Stimulated activated CD8-positive, alpha-beta memory T cell treated with anti-CD3 and anti-CD28 coated beads, Interleukin-2, amount 100 ng/mL, for 1 hour (primary cell): ENCODE data around the gene CXorf51B.
"Not testable (repeated sequence)": the region's sequence is repeated elsewhere in the genome, so short reads cannot be mapped to it uniquely, and the experiment has no call there.

ENCODE experiments used
- DNase-seq, 2 donors: peaks; one replicate each; pipeline ENCODE4 v3.0.0-alpha.2; 2020; ENCODE audit warnings: low read depth in 2 of 2

CXorf51B gene

DNA sequence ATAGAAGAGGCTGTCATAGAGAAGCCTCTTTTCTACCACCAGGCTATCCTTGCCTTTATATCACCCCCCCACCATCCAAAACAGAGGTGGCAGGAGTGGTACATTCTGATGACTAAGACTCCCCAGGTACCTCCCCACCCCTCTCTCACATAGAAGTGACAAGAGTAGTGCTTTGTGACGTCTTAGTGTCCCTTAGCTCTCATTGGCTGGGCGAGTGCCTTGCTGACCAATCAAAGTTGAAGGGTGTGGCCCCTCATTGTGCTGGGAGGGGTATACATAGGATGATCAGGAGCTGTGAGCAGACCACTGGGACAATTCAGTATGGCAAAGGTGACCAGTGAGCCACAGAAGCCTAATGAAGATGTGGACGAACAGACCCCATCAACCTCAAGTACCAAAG lies at the start of gene CXorf51B:
Gene CXorf51B, plus strand, starts transcription at position 301 of the 400 bp plus-strand sequence. Its CDS starts 21 bp downstream, at position 322.
- not testable (repeated sequence) for DNase-seq

DNA sequence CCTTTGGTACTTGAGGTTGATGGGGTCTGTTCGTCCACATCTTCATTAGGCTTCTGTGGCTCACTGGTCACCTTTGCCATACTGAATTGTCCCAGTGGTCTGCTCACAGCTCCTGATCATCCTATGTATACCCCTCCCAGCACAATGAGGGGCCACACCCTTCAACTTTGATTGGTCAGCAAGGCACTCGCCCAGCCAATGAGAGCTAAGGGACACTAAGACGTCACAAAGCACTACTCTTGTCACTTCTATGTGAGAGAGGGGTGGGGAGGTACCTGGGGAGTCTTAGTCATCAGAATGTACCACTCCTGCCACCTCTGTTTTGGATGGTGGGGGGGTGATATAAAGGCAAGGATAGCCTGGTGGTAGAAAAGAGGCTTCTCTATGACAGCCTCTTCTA lies 5.1 kb downstream of the CXorf51B start, which contains the start of gene CXorf51A:
Gene CXorf51A, minus strand, starts transcription at position 101 of the 400 bp plus-strand sequence. Its CDS starts 21 bp downstream, at position 80.
- not testable (repeated sequence) for DNase-seq

DNA sequence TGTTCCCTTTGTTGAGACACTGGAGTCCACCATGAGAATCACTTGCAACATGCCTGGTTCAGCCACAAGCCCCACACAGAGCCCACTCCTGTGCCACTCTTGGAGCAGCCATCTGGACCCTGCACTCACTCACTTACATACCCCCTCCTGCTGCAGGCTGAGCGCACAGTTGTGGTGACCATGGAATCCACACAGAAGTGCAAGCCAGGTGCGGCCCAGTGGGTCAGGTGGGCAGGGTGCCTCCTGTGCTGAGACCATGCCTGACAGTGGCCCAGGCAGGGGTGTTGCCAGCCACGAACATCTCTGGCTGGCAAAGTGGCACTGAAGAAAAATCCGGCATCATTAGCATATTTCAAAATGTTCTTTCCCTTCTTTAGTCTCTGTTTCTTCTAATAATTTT lies 22.4 kb downstream of the CXorf51B start:
- DNase-seq: no peak

- DNase-seq: no peak
Measured at GRCh38 chrX:146854281-146854680, 44.7 kb downstream of the CXorf51B start.
